CD4-positive, alpha-beta T cell (primary cell): ENCODE data around the gene PRSS36. TPM values are rescaled to one million over a fixed set of nuclear protein-coding genes. Genes with fewer than 3 reads are reported as not detected.

ENCODE experiments used
- ATAC-seq: fragments of 200-7000 bp; cut with Tn5 transposase; one replicate; pipeline ENCODE4 v1.10.0; 2022; ENCODE audit warnings: mild to moderate bottlenecking; ENCODE audit not compliant: poor library complexity
- CTCF ChIA-PET: fragments of 350-600 bp; sonication (Branson Sonifier 250); formaldehyde crosslinking; loops from one replicate; lab custom pipeline; 2021; ENCODE audit warnings: antibody characterized with exemption, inconsistent platforms; lab: Charles Lee
- POLR2A ChIA-PET: fragments of 350-600 bp; sonication (Branson Sonifier 250); formaldehyde crosslinking; loops from one replicate; lab custom pipeline; 2021; ENCODE audit warnings: antibody characterized with exemption, inconsistent platforms; lab: Charles Lee
- DNase-seq, 14 experiments: peaks; one replicate each; pipeline ENCODE4 v3.0.0-alpha.2; 2013 to 2020; ENCODE audit warnings: mixed read lengths in 2 of 14
- H3K27ac ChIP-seq, 2 donors: one replicate each; pipeline versions ENCODE4 v1.5.1 to v1.7.0; 2013; ENCODE audit warnings: low read length in 2 of 2, low read depth in 1 of 2, mild to moderate bottlenecking in 1 of 2
- H3K27me3 ChIP-seq, 2 experiments: 1 replicate in 1 of 2; 2 replicates in 1 of 2; pipeline versions ENCODE4 v1.6.1 to v1.7.0; 2013; ENCODE audit warnings: low read length in 2 of 2, control low read depth in 1 of 2, mild to moderate bottlenecking in 1 of 2, moderate library complexity in 1 of 2; ENCODE audit not compliant: insufficient read depth in 2 of 2, control insufficient read depth in 1 of 2
- H3K36me3 ChIP-seq: one replicate; pipeline ENCODE4 v1.6.1; 2013; ENCODE audit warnings: low read length, control low read depth; ENCODE audit not compliant: insufficient read depth
- H3K4me1 ChIP-seq: one replicate; pipeline ENCODE4 v1.6.1; 2013; ENCODE audit warnings: low read length, control low read depth; ENCODE audit not compliant: insufficient read depth
- H3K4me3 ChIP-seq: one replicate; pipeline ENCODE4 v1.5.1; 2013; ENCODE audit warnings: mild to moderate bottlenecking, low read length, moderate library complexity
- H3K9me3 ChIP-seq, 2 experiments: 1 replicate in 1 of 2; 2 replicates in 1 of 2; pipeline versions ENCODE4 v1.6.1 to v1.7.0; 2013; ENCODE audit warnings: low read length in 2 of 2, mild to moderate bottlenecking in 2 of 2, control low read depth in 1 of 2, moderate library complexity in 1 of 2; ENCODE audit not compliant: control insufficient read depth in 1 of 2, insufficient read depth in 1 of 2
- H3K27ac Mint-ChIP-seq: one replicate; pipeline ENCODE4 v1.8.0; 2020; ENCODE audit warnings: mixed read lengths
- H3K27me3 Mint-ChIP-seq: one replicate; pipeline ENCODE4 v1.8.0; 2021; ENCODE audit warnings: mixed read lengths
- H3K36me3 Mint-ChIP-seq: one replicate; pipeline ENCODE4 v1.8.0; 2021; ENCODE audit warnings: low read depth, mixed read lengths
- H3K4me1 Mint-ChIP-seq: one replicate; pipeline ENCODE4 v1.8.0; 2021; ENCODE audit warnings: low read depth, mixed read lengths
- H3K4me3 Mint-ChIP-seq: one replicate; pipeline ENCODE4 v1.8.0; 2020; ENCODE audit warnings: mild to moderate bottlenecking, mixed read lengths
- H3K9me3 Mint-ChIP-seq: one replicate; pipeline ENCODE4 v1.8.0; 2020; ENCODE audit warnings: mixed read lengths
- CTCF ChIP-seq: fragments of 200-600 bp; IDR thresholded peaks from one replicate; pipeline ENCODE4 v1.8.0; 2022; ENCODE audit warnings: antibody characterized with exemption, mild to moderate bottlenecking
- intact Hi-C, 2 experiments: fragments of 100-400 bp; cut with DNase I in 1 of 2; cut with micrococcal nuclease in 1 of 2; formaldehyde crosslinking; loops; one replicate each; pipeline versions ENCODE4 v1.15.1 to v1.9.0; 2023 to 2025; cut with DNase I, micrococcal nuclease
- total RNA-seq, 174 experiments: library from RNA in 2 of 174; stranded (reverse) in 2 of 174; gene quantifications; one replicate each; pipeline ENCODE4 v1.2.3 and lab custom pipeline; 2021 to 2026

Gene PRSS36
- total RNA-seq, 2 experiments from 2014 or later = 0.33 to 0.56 TPM

- H3K4me3 Mint-ChIP-seq = no peak overlapping the region
- POLR2A ChIA-PET = interaction anchor here (0.9 to 2.0 kb wide), 2 partner anchors 12 to 13 kb away, joined by 4 to 8 read pairs; partner anchors contain the start of gene KAT8
- no peak overlapping the region for H3K27ac Mint-ChIP-seq
- TF ChIP-seq CTCF = no peak
- peaks cover 69% of the 10 kb centered on the region for H3K36me3 Mint-ChIP-seq
- H3K4me1 Mint-ChIP-seq = peaks cover 6% of the 10 kb centered on the region
- Histone ChIP-seq H3K9me3 (no peaks in the 10 kb centered on the region), H3K36me3 (peaks cover 54% of the 10 kb centered on the region), H3K4me3 (no peak overlapping the region), H3K27ac (peak overlapping the region in 1 of 2 donors; percentile 48), H3K4me1 (peaks cover 17% of the 10 kb centered on the region), H3K27me3 (no peaks in the 10 kb centered on the region)
- CTCF ChIA-PET = interaction anchor here (1.7 kb wide), 1 partner anchor 13 kb away, joined by 4 read pairs; no protein-coding TSS in a partner anchor
- intact Hi-C loops = no loop called here
- ATAC-seq = no peak
- no peak for DNase-seq
- no peaks in the 10 kb centered on the region for H3K9me3 Mint-ChIP-seq
- no peaks in the 10 kb centered on the region for H3K27me3 Mint-ChIP-seq
These were observed 20.1 kb downstream of the PRSS36 start for GRCh38 chr16:31129568-31130335.

- no peak overlapping the region for H3K4me3 Mint-ChIP-seq
These were observed 20.9 kb downstream of the PRSS36 start for GRCh38 chr16:31128711-31129567.

More at GRCh38 chr16:31128711-31129567, 20.9 kb downstream of the PRSS36 start:
- H3K4me1 Mint-ChIP-seq = peaks cover 6% of the 10 kb centered on the region
- peak overlapping the region; percentile 59 for H3K27ac Mint-ChIP-seq
- H3K9me3 Mint-ChIP-seq = no peaks in the 10 kb centered on the region
- ChIA-PET CTCF (interaction anchor here (1.7 kb wide), 1 partner anchor 13 kb away, joined by 4 read pairs; no protein-coding TSS in a partner anchor), POLR2A (interaction anchor here (0.9 to 2.0 kb wide), 2 partner anchors 11 to 13 kb away, joined by 4 to 8 read pairs; partner anchors contain the start of gene KAT8)
- peak overlapping the region in 1 of 2 donors; percentile 48 for H3K27ac ChIP-seq
- H3K36me3 ChIP-seq = peaks cover 58% of the 10 kb centered on the region
- no peak for TF ChIP-seq CTCF
- no peaks in the 10 kb centered on the region for H3K27me3 Mint-ChIP-seq
- H3K9me3 ChIP-seq = no peaks in the 10 kb centered on the region
- no peak overlapping the region for H3K4me3 ChIP-seq
- ATAC-seq (peak; percentile 38), DNase-seq (peak in 3 of 14 experiments; percentile 28 to 69 (median 58))
- intact Hi-C loops = no loop called here
- peaks cover 17% of the 10 kb centered on the region for H3K4me1 ChIP-seq
- no peaks in the 10 kb centered on the region for H3K27me3 ChIP-seq
- H3K36me3 Mint-ChIP-seq = peaks cover 72% of the 10 kb centered on the region
